Dorsolateral prefrontal cortex (tissue), 118 donors: ENCODE results near the gene MPZ. TPM values are rescaled to one million over a fixed set of nuclear protein-coding genes. Genes with fewer than 3 reads are reported as not detected.

Experiments used
- total RNA-seq, 120 experiments: library from RNA; stranded (reverse); gene quantifications; one replicate each; pipeline versions ENCODE4 v1.2.3 to v1.2.4, GENCODE V29; 2022

Gene MPZ
- total RNA-seq, 120 experiments from 2014 or later: 2.8 to 11.0 (median 6.1) TPM

Other genes with a start within 250 kb of the MPZ start
- gene ARHGAP30, start 240.1 kb downstream of the MPZ start, total RNA-seq: 10 to 100 TPM in 1 of 120 experiments, 1 to 10 TPM in 116, under 1 TPM in 3; 0.67 to 13.9 (median 3.2) TPM
- gene NECTIN4, start 220.4 kb downstream of the MPZ start, total RNA-seq: 1 to 10 TPM in 1 of 120 experiments, under 1 TPM in 3, not detected in 116; 0.14 to 1.1 (median 0.23) TPM
- gene KLHDC9, start 211.6 kb downstream of the MPZ start, total RNA-seq: 10 to 100 TPM; 15.1 to 54.9 (median 36.9) TPM
- 100 to 1,000 TPM in 3 of 120 experiments, 10 to 100 TPM in 117; 50.1 to 108 (median 72.3) TPM for gene PFDN2, start 191.9 kb downstream of the MPZ start, total RNA-seq
- 10 to 100 TPM; 28.2 to 55.3 (median 40.7) TPM for gene NIT1, start 191.9 kb downstream of the MPZ start, total RNA-seq
- 10 to 100 TPM; 23.9 to 40.2 (median 30.5) TPM for gene DEDD, start 177.3 kb downstream of the MPZ start, total RNA-seq
- 100 to 1,000 TPM in 2 of 120 experiments, 10 to 100 TPM in 118; 55.5 to 108 (median 76.8) TPM for gene UFC1, start 156.0 kb downstream of the MPZ start, total RNA-seq
- gene USP21, start 150.5 kb downstream of the MPZ start, total RNA-seq: 10 to 100 TPM; 24.5 to 66.1 (median 40.0) TPM
- gene PPOX, start 143.5 kb downstream of the MPZ start, total RNA-seq: 10 to 100 TPM; 18.7 to 52.5 (median 36.8) TPM
- gene B4GALT3, start 132.5 kb downstream of the MPZ start, total RNA-seq: 10 to 100 TPM; 17.8 to 52.2 (median 29.1) TPM
- 100 to 1,000 TPM in 8 of 120 experiments, 10 to 100 TPM in 98, 1 to 10 TPM in 14; 2.9 to 153 (median 35.3) TPM for gene ADAMTS4, start 110.9 kb downstream of the MPZ start, total RNA-seq
- gene NDUFS2, start 107.6 kb downstream of the MPZ start, total RNA-seq: 100 to 1,000 TPM in 116 of 120 experiments, 10 to 100 TPM in 4; 77.0 to 176 (median 131) TPM
- 10 to 100 TPM in 76 of 120 experiments, 1 to 10 TPM in 44; 1.7 to 86.4 (median 12.9) TPM for gene FCER1G, start 94.7 kb downstream of the MPZ start, total RNA-seq
- gene APOA2, start 86.3 kb downstream of the MPZ start, total RNA-seq: not detected
- gene TOMM40L, start 83.9 kb downstream of the MPZ start, total RNA-seq: 10 to 100 TPM; 20.2 to 44.3 (median 32.3) TPM
- 1 to 10 TPM in 1 of 120 experiments, under 1 TPM in 7, not detected in 112; 0.27 to 1.7 (median 0.59) TPM for gene NR1I3, start 71.8 kb downstream of the MPZ start, total RNA-seq
- 10 to 100 TPM in 119 of 120 experiments, 1 to 10 TPM in 1; 6.1 to 57.2 (median 31.0) TPM for gene PCP4L1, start 51.2 kb downstream of the MPZ start, total RNA-seq
- gene SDHC, start 4.4 kb upstream of the MPZ start, total RNA-seq: 100 to 1,000 TPM; 139 to 247 (median 184) TPM
- 1 to 10 TPM in 63 of 120 experiments, under 1 TPM in 21, not detected in 36; 0.55 to 7.3 (median 1.5) TPM for gene CFAP126, start 57.9 kb upstream of the MPZ start, total RNA-seq
- 10 to 100 TPM in 97 of 120 experiments, 1 to 10 TPM in 23; 5.0 to 71.8 (median 18.1) TPM for gene FCGR2A, start 195.5 kb upstream of the MPZ start, total RNA-seq
- gene HSPA6, start 214.6 kb upstream of the MPZ start, total RNA-seq: 1,000 to 10,000 TPM in 1 of 120 experiments, 100 to 1,000 TPM in 3, 10 to 100 TPM in 12, 1 to 10 TPM in 91, under 1 TPM in 12, not detected in 1; 0.41 to 1,017 (median 2.4) TPM
- 100 to 1,000 TPM in 6 of 120 experiments, 10 to 100 TPM in 105, 1 to 10 TPM in 9; 3.5 to 144 (median 28.1) TPM for gene FCGR3A, start 239.8 kb upstream of the MPZ start, total RNA-seq